Measurements from ENCODE around the gene AR. TPM values are rescaled to one million over a fixed set of nuclear protein-coding genes. Genes with fewer than 3 reads are reported as not detected.

The AR gene
- total RNA-seq, 1 donor from 2014 or later, result 1.1 TPM

DNA sequence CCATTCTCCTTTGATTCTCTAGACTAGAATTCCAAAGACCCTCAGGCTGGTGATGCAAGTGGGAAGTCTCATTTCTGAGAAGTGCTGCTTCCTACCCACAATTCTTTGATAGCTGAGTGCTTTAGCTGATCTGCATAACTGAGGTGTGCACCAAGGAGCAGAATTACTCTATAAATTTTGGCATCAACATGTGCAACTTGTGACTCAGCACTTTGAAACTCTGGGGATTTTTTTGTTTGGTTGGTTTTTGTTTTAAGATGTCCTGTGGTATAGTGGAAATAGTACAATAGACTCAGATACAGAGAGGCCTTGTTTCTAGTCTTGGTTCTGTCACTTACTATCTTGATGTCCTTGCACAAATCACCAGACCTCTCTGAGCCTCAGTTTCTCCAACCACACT is 148.4 kb downstream of the AR start:
- Mint-ChIP-seq H3K27ac (no peak overlapping the region), H3K4me1 (ENCODE audit: low read depth) (peaks cover 3% of the 10 kb centered on the region), H3K4me3 (ENCODE audit: low read depth) (no peak overlapping the region), H3K9me3 (ENCODE audit: low read depth) (peaks cover 18% of the 10 kb centered on the region), H3K27me3 (no peaks in the 10 kb centered on the region), H3K36me3 (ENCODE audit: insufficient read depth) (no peaks in the 10 kb centered on the region)
- TF ChIP-seq, protein P1, sequence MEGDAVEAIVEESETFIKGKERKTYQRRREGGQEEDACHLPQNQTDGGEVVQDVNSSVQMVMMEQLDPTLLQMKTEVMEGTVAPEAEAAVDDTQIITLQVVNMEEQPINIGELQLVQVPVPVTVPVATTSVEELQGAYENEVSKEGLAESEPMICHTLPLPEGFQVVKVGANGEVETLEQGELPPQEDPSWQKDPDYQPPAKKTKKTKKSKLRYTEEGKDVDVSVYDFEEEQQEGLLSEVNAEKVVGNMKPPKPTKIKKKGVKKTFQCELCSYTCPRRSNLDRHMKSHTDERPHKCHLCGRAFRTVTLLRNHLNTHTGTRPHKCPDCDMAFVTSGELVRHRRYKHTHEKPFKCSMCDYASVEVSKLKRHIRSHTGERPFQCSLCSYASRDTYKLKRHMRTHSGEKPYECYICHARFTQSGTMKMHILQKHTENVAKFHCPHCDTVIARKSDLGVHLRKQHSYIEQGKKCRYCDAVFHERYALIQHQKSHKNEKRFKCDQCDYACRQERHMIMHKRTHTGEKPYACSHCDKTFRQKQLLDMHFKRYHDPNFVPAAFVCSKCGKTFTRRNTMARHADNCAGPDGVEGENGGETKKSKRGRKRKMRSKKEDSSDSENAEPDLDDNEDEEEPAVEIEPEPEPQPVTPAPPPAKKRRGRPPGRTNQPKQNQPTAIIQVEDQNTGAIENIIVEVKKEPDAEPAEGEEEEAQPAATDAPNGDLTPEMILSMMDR (IDR thresholded peaks at IDR 0.05; ENCODE audit: unreplicated experiment), result no peak
- DNase-seq (ENCODE audit: low spot score, unreplicated experiment), result no peak

DNA sequence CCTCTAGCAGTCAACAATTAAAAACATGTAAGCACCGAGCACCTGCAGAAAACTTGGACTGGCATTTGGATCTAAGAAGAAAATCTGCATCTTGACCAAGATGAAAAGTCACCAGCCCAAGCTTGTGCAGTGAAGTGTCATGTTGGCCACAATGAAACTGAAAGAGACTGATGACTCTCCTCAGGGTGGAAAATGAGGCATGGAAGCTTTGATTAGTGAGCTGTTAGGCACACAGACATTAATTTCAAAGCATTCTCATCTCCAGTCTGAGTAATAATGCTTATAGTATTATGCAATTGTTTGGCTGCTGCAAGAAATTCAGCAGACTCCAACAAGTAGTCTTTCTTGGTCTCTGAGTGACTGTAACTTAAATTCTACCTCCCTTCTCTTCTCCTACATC is 150.1 kb downstream of the AR start:
- Mint-ChIP-seq H3K27ac (no peak overlapping the region), H3K4me1 (ENCODE audit: low read depth) (peaks cover 14% of the 10 kb centered on the region), H3K36me3 (ENCODE audit: insufficient read depth) (no peaks in the 10 kb centered on the region), H3K4me3 (ENCODE audit: low read depth) (no peak overlapping the region), H3K9me3 (ENCODE audit: low read depth) (peaks cover 16% of the 10 kb centered on the region), H3K27me3 (no peaks in the 10 kb centered on the region)
- DNase-seq (ENCODE audit: low spot score, unreplicated experiment), result no peak
- TF ChIP-seq, protein P1 (IDR thresholded peaks at IDR 0.05; ENCODE audit: unreplicated experiment), result no peak

DNA sequence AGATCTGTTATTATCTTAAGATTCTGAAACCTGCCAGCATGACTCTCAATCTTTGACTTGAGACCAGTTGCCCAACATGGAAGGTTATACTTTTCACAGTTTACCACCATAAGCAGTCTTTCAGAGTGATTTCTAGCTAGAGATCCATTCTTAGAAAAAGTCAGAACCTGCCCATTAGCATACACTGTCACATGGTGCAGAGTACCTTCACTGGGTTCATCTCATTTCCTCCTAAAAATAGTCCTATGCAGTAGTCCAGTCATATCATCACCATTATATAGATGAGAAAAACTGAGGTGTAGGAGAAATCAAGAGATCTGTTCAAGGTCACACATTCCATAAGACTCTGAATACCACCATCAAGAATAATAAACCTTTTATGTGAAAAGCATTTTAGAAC is 153.6 kb downstream of the AR start:
- Mint-ChIP-seq H3K27ac (no peak overlapping the region), H3K4me1 (ENCODE audit: low read depth) (peaks cover 18% of the 10 kb centered on the region), H3K27me3 (no peaks in the 10 kb centered on the region), H3K9me3 (ENCODE audit: low read depth) (peaks cover 13% of the 10 kb centered on the region), H3K36me3 (ENCODE audit: insufficient read depth) (no peaks in the 10 kb centered on the region), H3K4me3 (ENCODE audit: low read depth) (no peak overlapping the region)
- TF ChIP-seq, protein P1 (IDR thresholded peaks at IDR 0.05; ENCODE audit: unreplicated experiment), result no peak
- DNase-seq (ENCODE audit: low spot score, unreplicated experiment), result no peak

DNA sequence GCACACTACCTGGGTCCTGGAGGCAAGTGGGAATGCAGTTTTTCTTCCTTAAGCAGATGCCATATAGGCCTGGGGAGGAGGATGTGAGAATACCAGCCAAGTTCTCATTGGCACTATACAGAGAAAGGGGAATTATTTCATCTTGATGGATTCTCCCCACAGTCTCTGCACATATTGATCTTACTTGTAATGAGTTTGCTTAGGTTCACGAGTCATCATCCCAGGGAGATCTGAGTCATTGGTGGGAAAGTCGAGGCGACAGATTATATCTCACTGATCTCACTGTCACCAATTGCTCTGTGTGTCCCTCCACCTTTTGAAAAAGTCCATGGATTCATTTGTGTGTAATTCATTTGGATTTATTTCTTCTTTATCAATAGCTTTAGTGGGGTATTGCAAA is 156.8 kb downstream of the AR start:
- no peaks in the 10 kb centered on the region for H3K36me3 Mint-ChIP-seq (ENCODE audit: insufficient read depth)
- H3K4me3 Mint-ChIP-seq (ENCODE audit: low read depth), result no peak overlapping the region
- peaks cover 11% of the 10 kb centered on the region for H3K9me3 Mint-ChIP-seq (ENCODE audit: low read depth)
- TF ChIP-seq, protein P1 (IDR thresholded peaks at IDR 0.05; ENCODE audit: unreplicated experiment), result no peak
- peaks cover 16% of the 10 kb centered on the region for H3K4me1 Mint-ChIP-seq (ENCODE audit: low read depth)
- no peak for DNase-seq (ENCODE audit: low spot score, unreplicated experiment)
- no peak overlapping the region for H3K27ac Mint-ChIP-seq
- H3K27me3 Mint-ChIP-seq, result no peaks in the 10 kb centered on the region

GRCh38 chrX:67714004-67714403 is 170.2 kb downstream of the AR start:
- no peak for DNase-seq (ENCODE audit: low spot score, unreplicated experiment)
- Mint-ChIP-seq H3K4me1 (ENCODE audit: low read depth) (no peaks in the 10 kb centered on the region), H3K36me3 (ENCODE audit: insufficient read depth) (peaks cover 2% of the 10 kb centered on the region), H3K27me3 (no peaks in the 10 kb centered on the region), H3K27ac (no peak overlapping the region), H3K4me3 (ENCODE audit: low read depth) (no peak overlapping the region), H3K9me3 (ENCODE audit: low read depth) (peaks cover 26% of the 10 kb centered on the region)
- TF ChIP-seq, protein P1 (IDR thresholded peaks at IDR 0.05; ENCODE audit: unreplicated experiment), result no peak

All from progenitor cell of endocrine pancreas (in vitro differentiated cells).